Measurements from ENCODE around the gene SRSF8. TPM values are rescaled to one million over a fixed set of nuclear protein-coding genes. Genes with fewer than 3 reads are reported as not detected.
"Not testable (repeated sequence)": the region's sequence is repeated elsewhere in the genome, so short reads cannot be mapped to it uniquely, and the experiment has no call there.

SRSF8 gene
- 10 to 100 TPM; 29.4 to 44.3 TPM for total RNA-seq

GRCh38 chr11:95066716-95067038, at the start of gene SRSF8:
TSS of gene SRSF8 (plus strand) at chr11:95066919. CDS start at chr11:95067227, 308 bp downstream.
- H3K4me1 Mint-ChIP-seq (ENCODE audit: low read depth in 2 of 2): peaks cover 20 to 22% of the 10 kb centered on the region in 2 donors

GRCh38 chr11:95021468-95021867, 45.3 kb upstream of the SRSF8 start:
- not testable (repeated sequence) for H3K27ac Mint-ChIP-seq; H3K4me3 Mint-ChIP-seq; DNase-seq (ENCODE audit: low spot score); H3K36me3 Mint-ChIP-seq; H3K27me3 Mint-ChIP-seq; ATAC-seq; H3K4me1 Mint-ChIP-seq (ENCODE audit: low read depth in 2 of 2); H3K9me3 Mint-ChIP-seq

More at GRCh38 chr11:95066716-95067038, at the start of gene SRSF8:
- H3K36me3 Mint-ChIP-seq: peaks cover 5% of the 10 kb centered on the region
- DNase-seq (ENCODE audit: low spot score): no peak
- peak within 1 kb of the TSS; percentile 97 for H3K4me3 Mint-ChIP-seq
- H3K27ac Mint-ChIP-seq: peak within 1 kb of the TSS; percentile 92 to 99
- no peaks in the 10 kb centered on the region for H3K9me3 Mint-ChIP-seq
- H3K27me3 Mint-ChIP-seq: peaks cover 0 to 9% of the 10 kb centered on the region in 2 donors
- ATAC-seq: peak; percentile 21 to 25

GRCh38 chr11:95024958-95025357, 41.8 kb upstream of the SRSF8 start, which contains the start of gene KDM4E:
TSS of gene KDM4E (plus strand) at chr11:95025258. CDS start at chr11:95025558, 300 bp downstream.
- no peaks in the 10 kb centered on the region for H3K36me3 Mint-ChIP-seq
- no peak within 1 kb of the TSS for H3K27ac Mint-ChIP-seq
- DNase-seq (ENCODE audit: low spot score): no peak
- no peak within 1 kb of the TSS for H3K4me3 Mint-ChIP-seq
- H3K27me3 Mint-ChIP-seq: no peaks in the 10 kb centered on the region
- no peaks in the 10 kb centered on the region for H3K4me1 Mint-ChIP-seq (ENCODE audit: low read depth in 2 of 2)
- no peak for ATAC-seq
- no peaks in the 10 kb centered on the region for H3K9me3 Mint-ChIP-seq

GRCh38 chr11:95025594-95025993, 41.1 kb upstream of the SRSF8 start:
- not testable (repeated sequence) for H3K27me3 Mint-ChIP-seq; H3K4me3 Mint-ChIP-seq; DNase-seq (ENCODE audit: low spot score); H3K27ac Mint-ChIP-seq; H3K4me1 Mint-ChIP-seq (ENCODE audit: low read depth in 2 of 2); H3K36me3 Mint-ChIP-seq; H3K9me3 Mint-ChIP-seq; ATAC-seq

DNA sequence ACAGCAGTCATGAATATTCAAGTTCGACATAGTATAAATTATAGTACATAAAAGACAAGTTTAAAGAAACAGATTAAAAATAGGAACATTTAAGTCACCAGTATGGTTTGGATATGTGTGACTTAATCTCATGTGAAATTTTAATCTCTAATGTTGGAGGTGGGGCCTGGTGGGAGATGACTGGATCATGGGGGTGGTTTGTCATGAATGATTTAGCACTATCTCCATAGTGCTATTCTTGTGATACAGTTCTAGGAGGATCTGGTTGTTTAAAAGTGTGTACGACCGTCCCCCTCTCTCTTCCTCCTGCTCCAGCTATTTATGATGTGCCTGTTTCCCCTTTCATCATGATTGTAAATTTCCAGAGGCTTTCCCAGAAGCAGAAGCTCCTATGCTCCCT, 38.4 kb upstream of the SRSF8 start:
- ATAC-seq: no peak
- no peaks in the 10 kb centered on the region for H3K4me1 Mint-ChIP-seq (ENCODE audit: low read depth in 2 of 2)
- H3K36me3 Mint-ChIP-seq: no peaks in the 10 kb centered on the region
- no peak for DNase-seq (ENCODE audit: low spot score)
- no peak overlapping the region for H3K27ac Mint-ChIP-seq
- no peaks in the 10 kb centered on the region for H3K9me3 Mint-ChIP-seq
- peaks cover 15 to 17% of the 10 kb centered on the region in 2 donors for H3K27me3 Mint-ChIP-seq
- no peak overlapping the region for H3K4me3 Mint-ChIP-seq

DNA sequence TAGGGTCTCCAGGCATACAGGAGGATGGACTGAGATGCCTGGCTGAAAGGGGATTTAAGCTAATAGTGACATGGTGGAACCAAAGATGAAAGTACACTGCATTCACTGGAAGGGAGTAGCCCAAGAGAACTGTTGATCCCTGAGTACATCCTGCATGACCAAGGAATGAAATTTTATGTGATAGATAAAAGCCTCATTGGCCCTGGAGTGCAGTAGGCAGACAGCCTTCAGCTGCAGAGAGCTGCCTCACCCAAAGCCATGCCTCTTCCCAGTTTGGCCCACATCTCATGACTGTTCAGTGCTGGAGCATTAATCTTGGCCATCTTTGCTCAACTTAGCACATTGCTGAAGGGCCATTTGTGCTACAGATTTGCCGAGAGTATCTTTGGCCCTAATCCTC, 33.7 kb upstream of the SRSF8 start:
- ATAC-seq: no peak

DNA sequence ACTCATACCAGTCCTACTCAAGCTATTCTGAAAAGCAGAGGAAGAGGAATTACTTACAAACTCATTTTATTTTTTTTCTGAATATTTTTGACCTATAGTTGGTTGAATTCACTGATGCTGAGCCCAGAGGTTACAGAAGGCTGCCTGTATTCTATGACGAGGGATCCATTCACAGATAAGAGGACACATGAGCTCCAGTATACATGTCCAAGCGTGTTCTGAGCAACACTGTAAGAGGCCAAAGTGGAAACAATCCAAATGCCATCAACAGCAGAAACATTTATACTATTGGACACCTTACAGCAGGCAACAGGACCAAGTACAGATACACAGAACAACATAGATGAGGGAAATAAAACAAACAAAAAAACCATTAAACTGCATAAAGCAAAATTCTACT, 31.4 kb upstream of the SRSF8 start:
- Mint-ChIP-seq H3K4me1 (ENCODE audit: low read depth in 2 of 2) (peaks cover 0 to 4% of the 10 kb centered on the region in 2 donors), H3K4me3 (no peak overlapping the region), H3K27me3 (peaks cover 42 to 46% of the 10 kb centered on the region in 2 donors), H3K36me3 (no peaks in the 10 kb centered on the region), H3K9me3 (no peaks in the 10 kb centered on the region), H3K27ac (no peak overlapping the region)
- ATAC-seq (no peak), DNase-seq (ENCODE audit: low spot score) (no peak)

More for the DNA sequence above, 33.7 kb upstream of the SRSF8 start:
- H3K9me3 Mint-ChIP-seq: no peaks in the 10 kb centered on the region
- no peak overlapping the region for H3K4me3 Mint-ChIP-seq
- no peak for DNase-seq (ENCODE audit: low spot score)
- peaks cover 0 to 1% of the 10 kb centered on the region in 2 donors for H3K4me1 Mint-ChIP-seq (ENCODE audit: low read depth in 2 of 2)
- H3K27ac Mint-ChIP-seq: no peak overlapping the region
- H3K36me3 Mint-ChIP-seq: no peaks in the 10 kb centered on the region
- peaks cover 31 to 34% of the 10 kb centered on the region in 2 donors for H3K27me3 Mint-ChIP-seq

- H3K27me3 Mint-ChIP-seq: peaks cover 38 to 46% of the 10 kb centered on the region in 2 donors
- not testable (repeated sequence) for H3K4me1 Mint-ChIP-seq (ENCODE audit: low read depth in 2 of 2); H3K27ac Mint-ChIP-seq; H3K36me3 Mint-ChIP-seq; DNase-seq (ENCODE audit: low spot score); H3K9me3 Mint-ChIP-seq
- peak overlapping the region; percentile 75 for H3K4me3 Mint-ChIP-seq
- peak; percentile 73 to 75 for ATAC-seq
These were observed 29.2 kb upstream of the SRSF8 start for GRCh38 chr11:95037356-95038035.

DNA sequence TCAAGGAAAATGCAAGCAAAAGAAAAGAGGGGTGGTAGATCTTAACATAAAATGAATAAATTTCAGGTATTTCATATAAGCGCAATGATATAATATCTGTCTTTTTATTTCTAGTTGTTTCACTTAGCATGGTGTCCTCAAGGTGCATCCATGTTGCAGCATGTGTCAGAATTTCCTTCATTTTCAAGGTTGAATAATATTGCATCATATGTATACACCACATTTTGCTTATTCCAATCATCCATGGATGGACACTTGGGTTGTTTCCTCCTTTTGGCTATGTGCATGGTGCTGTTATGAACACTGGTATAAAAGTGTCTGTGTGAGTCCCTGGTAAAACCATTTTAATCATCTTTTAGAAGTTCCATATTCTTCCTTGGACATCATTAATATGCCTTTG, 24.5 kb upstream of the SRSF8 start:
- Mint-ChIP-seq H3K27ac (no peak overlapping the region), H3K9me3 (no peaks in the 10 kb centered on the region), H3K27me3 (peaks cover 42 to 60% of the 10 kb centered on the region in 2 donors), H3K36me3 (no peaks in the 10 kb centered on the region), H3K4me1 (ENCODE audit: low read depth in 2 of 2) (peaks cover 0 to 4% of the 10 kb centered on the region in 2 donors), H3K4me3 (no peak overlapping the region)
- no peak for ATAC-seq
- DNase-seq (ENCODE audit: low spot score): no peak

- no peak overlapping the region for H3K27ac Mint-ChIP-seq
- peaks cover 45 to 60% of the 10 kb centered on the region in 2 donors for H3K27me3 Mint-ChIP-seq
- peak; percentile 9 to 24 for ATAC-seq
- peaks cover 0 to 4% of the 10 kb centered on the region in 2 donors for H3K4me1 Mint-ChIP-seq (ENCODE audit: low read depth in 2 of 2)
- no peak for DNase-seq (ENCODE audit: low spot score)
- H3K4me3 Mint-ChIP-seq: no peak overlapping the region
- H3K9me3 Mint-ChIP-seq: no peaks in the 10 kb centered on the region
- H3K36me3 Mint-ChIP-seq: no peaks in the 10 kb centered on the region
These were observed 23.8 kb upstream of the SRSF8 start for GRCh38 chr11:95042906-95043305.

- H3K4me3 Mint-ChIP-seq: no peak overlapping the region
- no peaks in the 10 kb centered on the region for H3K4me1 Mint-ChIP-seq (ENCODE audit: low read depth in 2 of 2)
- no peak for ATAC-seq
- DNase-seq (ENCODE audit: low spot score): no peak
- H3K36me3 Mint-ChIP-seq: no peaks in the 10 kb centered on the region
- H3K9me3 Mint-ChIP-seq: no peaks in the 10 kb centered on the region
- H3K27me3 Mint-ChIP-seq: peaks cover 42 to 62% of the 10 kb centered on the region in 2 donors
- H3K27ac Mint-ChIP-seq: no peak overlapping the region
These were observed 22.7 kb upstream of the SRSF8 start for GRCh38 chr11:95044010-95044409.

DNA sequence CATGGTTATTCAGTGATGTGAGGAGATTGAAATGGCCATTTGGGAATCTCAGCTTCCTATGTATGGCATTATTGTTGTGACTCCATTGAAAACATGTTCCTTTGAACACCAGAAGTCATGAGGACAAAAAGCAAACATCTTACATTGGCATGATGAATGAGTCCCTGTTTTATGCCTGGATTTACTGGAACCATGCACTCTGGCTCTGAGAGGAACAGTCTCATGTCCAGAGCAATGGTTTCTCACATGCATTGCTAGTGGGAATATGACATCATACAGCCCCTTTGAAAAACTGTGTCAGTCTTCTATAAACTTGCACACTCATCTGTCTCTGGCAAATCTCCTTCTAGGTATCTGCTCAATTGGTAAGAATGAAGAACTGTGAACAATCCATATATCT, 20.9 kb upstream of the SRSF8 start:
- H3K4me1 Mint-ChIP-seq (ENCODE audit: low read depth in 2 of 2): no peaks in the 10 kb centered on the region
- H3K27me3 Mint-ChIP-seq: peaks cover 38 to 62% of the 10 kb centered on the region in 2 donors
- H3K9me3 Mint-ChIP-seq: no peaks in the 10 kb centered on the region
- DNase-seq (ENCODE audit: low spot score) (no peak), ATAC-seq (no peak)
- H3K27ac Mint-ChIP-seq: no peak overlapping the region
- no peak overlapping the region for H3K4me3 Mint-ChIP-seq
- no peaks in the 10 kb centered on the region for H3K36me3 Mint-ChIP-seq

DNA sequence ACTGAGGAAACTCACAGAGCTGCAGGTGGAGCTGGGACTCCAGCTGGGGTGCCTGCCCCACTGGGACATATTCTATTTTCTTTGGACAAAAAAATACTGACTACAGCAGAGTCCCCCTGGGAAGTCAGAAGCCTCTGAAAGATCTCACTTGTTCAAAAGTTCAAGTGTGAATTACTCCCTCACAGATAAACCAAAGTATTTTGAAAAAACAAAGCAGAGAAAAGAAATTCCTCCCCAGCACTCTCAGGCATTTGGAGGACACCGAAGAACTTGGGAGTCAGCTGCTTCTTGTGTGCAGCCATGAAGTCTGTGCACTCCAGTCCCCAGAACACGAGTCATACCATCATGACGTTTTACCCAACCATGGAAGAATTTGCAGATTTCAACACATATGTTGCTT, 17.6 kb upstream of the SRSF8 start, which contains the start of gene KDM4F:
KDM4F (plus strand) TSS at position 301 of the 400 bp plus-strand sequence.
- H3K36me3 Mint-ChIP-seq; H3K9me3 Mint-ChIP-seq; H3K4me1 Mint-ChIP-seq (ENCODE audit: low read depth in 2 of 2); H3K27ac Mint-ChIP-seq; ATAC-seq; H3K4me3 Mint-ChIP-seq; DNase-seq (ENCODE audit: low spot score): not testable (repeated sequence)
- H3K27me3 Mint-ChIP-seq: peaks cover 36 to 58% of the 10 kb centered on the region in 2 donors

DNA sequence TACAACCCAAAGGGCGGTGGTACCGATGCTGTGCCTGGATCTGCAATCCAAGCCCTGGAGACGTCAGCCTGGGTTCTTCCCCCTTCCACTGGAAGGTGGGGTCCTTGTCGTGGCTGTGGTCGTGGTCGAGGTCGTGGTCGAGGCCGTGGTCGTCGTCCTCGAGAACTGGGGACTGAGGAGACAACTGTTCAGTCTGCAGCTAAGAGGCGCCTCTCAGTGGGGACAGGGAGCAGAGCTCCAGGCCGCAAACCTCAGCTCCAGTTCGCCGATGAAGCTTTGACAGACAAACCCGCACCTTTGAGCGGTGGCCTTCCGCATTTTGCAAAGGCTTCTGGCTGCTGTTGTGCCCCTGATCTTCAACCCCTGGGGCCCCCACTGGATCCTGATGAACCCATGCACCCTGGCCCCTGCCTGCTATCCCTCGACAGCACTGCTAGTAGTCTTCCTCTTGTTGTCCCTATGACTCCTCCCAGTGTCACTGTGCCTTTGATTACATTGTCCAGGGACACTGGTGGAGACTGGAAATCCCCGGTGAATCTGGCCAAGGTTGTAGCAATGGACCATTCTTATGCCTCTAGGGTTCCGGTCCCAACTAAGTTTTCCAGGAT, 16.0 kb upstream of the SRSF8 start:
- Mint-ChIP-seq H3K27me3 (peaks cover 31 to 52% of the 10 kb centered on the region in 2 donors), H3K4me1 (ENCODE audit: low read depth in 2 of 2) (no peaks in the 10 kb centered on the region), H3K36me3 (no peaks in the 10 kb centered on the region), H3K9me3 (no peaks in the 10 kb centered on the region), H3K27ac (no peak overlapping the region), H3K4me3 (no peak overlapping the region)
- ATAC-seq: no peak
- DNase-seq (ENCODE audit: low spot score): no peak

Data from natural killer cell treated with Interleukin-12 subunit alpha and Interleukin-12 subunit beta and Interleukin-15 and Interleukin-18, amount 100 ng/mL, for 72 hours (primary cell).